K562 (cell line): ENCODE measurements around the gene WDR90. TPM values are rescaled to one million over a fixed set of nuclear protein-coding genes. Genes with fewer than 3 reads are reported as not detected.

Experiments
- DDX20 ChIP-seq: fragments of 450-650 bp; IDR thresholded peaks from 2 replicates; pipeline ENCODE4 v1.6.1; 2016; ENCODE audit warnings: missing genetic modification characterization, low read depth, mild to moderate bottlenecking, missing compliant biosample characterization, moderate library complexity
- DPF2 ChIP-seq: fragments of 450-650 bp; IDR thresholded peaks from 2 replicates; pipeline ENCODE4 v1.6.1; 2016
- RBBP5 ChIP-seq: fragments of 200-600 bp; sonication (generic); IDR thresholded peaks from 2 replicates; pipeline ENCODE4 v1.6.1; 2012; ENCODE audit warnings: borderline replicate concordance, mild to moderate bottlenecking, low read length, control low read depth, inconsistent platforms; ENCODE audit not compliant: insufficient read depth, poor library complexity, severe bottlenecking
- RBM22 ChIP-seq: fragments of 200-400 bp; formaldehyde crosslinking; IDR thresholded peaks from 2 replicates; pipeline ENCODE4 v1.6.1; 2018; ENCODE audit warnings: low read length, low read depth; ENCODE audit not compliant: poor library complexity, severe bottlenecking
- ZBTB17 ChIP-seq: fragments of 450-650 bp; formaldehyde crosslinking; IDR thresholded peaks from 2 replicates; pipeline ENCODE4 v1.4.0; 2020; ENCODE audit warnings: mild to moderate bottlenecking
- ZC3H8 ChIP-seq: fragments of 450-650 bp; IDR thresholded peaks from 2 replicates; pipeline ENCODE4 v1.6.1; 2017
- ZKSCAN3 ChIP-seq: fragments of 250-450 bp; sonication (Bioruptor Pico); IDR thresholded peaks from 2 replicates; pipeline ENCODE4 v1.4.0; 2020
- ZNF174 ChIP-seq: fragments of 250-450 bp; sonication (Bioruptor Pico); IDR thresholded peaks from 2 replicates; pipeline ENCODE4 v1.4.0; 2020; ENCODE audit warnings: mild to moderate bottlenecking
- ZNF76 ChIP-seq: fragments of 250-450 bp; sonication (Bioruptor Pico); IDR thresholded peaks from 2 replicates; pipeline ENCODE4 v1.4.0; 2020; ENCODE audit warnings: mild to moderate bottlenecking, moderate library complexity, borderline replicate concordance
- polyA plus RNA-seq, 8 experiments: library from polyadenylated mRNA; depleted of rRNA in 4 of 8; stranded (reverse) in 5 of 8; unstranded in 3 of 8; fragments of >200 nt; fragmentation: Nextera tagmentation in 2 of 8; fragmentation: Illumina TruSeq in 1 of 8; extraction: Ambion mirVana in 2 of 8; extraction: Trizol in 1 of 8; gene quantifications; 2 replicates each; pipeline versions ENCODE4 v1.2.1 to v1.2.3, GENCODE V29; 2011 to 2014; ENCODE audit warnings: inconsistent platforms in 1 of 8, missing spikeins in 1 of 8
- total RNA-seq, 7 experiments: library from RNA; depleted of rRNA in 6 of 7; stranded (reverse); fragments of >200 nt in 6 of 7; fragmentation: Illumina TruSeq in 2 of 7; extraction: Trizol in 2 of 7; gene quantifications; 2 replicates each; pipeline versions ENCODE4 v1.2.1 to v1.2.3, GENCODE V29; 2011 to 2021; ENCODE audit warnings: low replicate concordance in 1 of 7
- TF ChIP-seq, protein P1 (sequence below): fragments of 450-650 bp; IDR thresholded peaks from 2 replicates; pipeline ENCODE4 v1.6.1; 2014; ENCODE audit warnings: low read depth, mild to moderate bottlenecking, moderate library complexity, borderline replicate concordance
- TF ChIP-seq, protein P2 (sequence below): fragments of 450-650 bp; formaldehyde crosslinking; IDR thresholded peaks from 2 replicates; pipeline ENCODE4 v1.4.0; 2020; ENCODE audit warnings: mild to moderate bottlenecking
- TF ChIP-seq, protein P3 (sequence below): fragments of 450-650 bp; formaldehyde crosslinking; IDR thresholded peaks from 2 replicates; pipeline ENCODE4 v1.4.0; 2022; ENCODE audit warnings: missing genetic modification characterization
- TF ChIP-seq, protein P4 (sequence below): IDR thresholded peaks from 3 replicates; pipeline ENCODE4 v1.6.1; 2011; ENCODE audit warnings: borderline replicate concordance, mild to moderate bottlenecking, moderate library complexity; ENCODE audit not compliant: insufficient read length; ENCODE audit errors: extremely low read depth
- TF ChIP-seq, protein P5 (sequence below): fragments of 450-650 bp; formaldehyde crosslinking; IDR thresholded peaks from 2 replicates; pipeline ENCODE4 v1.4.0; 2022; ENCODE audit warnings: mild to moderate bottlenecking, moderate library complexity
- TF ChIP-seq, protein P6 (sequence below): IDR thresholded peaks from 2 replicates; pipeline ENCODE4 v1.6.1; 2011; ENCODE audit warnings: borderline replicate concordance, low read depth, mild to moderate bottlenecking, moderate library complexity, low read length; ENCODE audit not compliant: insufficient read depth, poor library complexity, severe bottlenecking

The WDR90 gene
- total and polyA plus RNA-seq, 9 of the 15 experiments (the other 6 are each of a cell fraction or from before 2014, with no cell fraction given), result 0.44 to 12.6 (median 3.3) TPM

DNA sequence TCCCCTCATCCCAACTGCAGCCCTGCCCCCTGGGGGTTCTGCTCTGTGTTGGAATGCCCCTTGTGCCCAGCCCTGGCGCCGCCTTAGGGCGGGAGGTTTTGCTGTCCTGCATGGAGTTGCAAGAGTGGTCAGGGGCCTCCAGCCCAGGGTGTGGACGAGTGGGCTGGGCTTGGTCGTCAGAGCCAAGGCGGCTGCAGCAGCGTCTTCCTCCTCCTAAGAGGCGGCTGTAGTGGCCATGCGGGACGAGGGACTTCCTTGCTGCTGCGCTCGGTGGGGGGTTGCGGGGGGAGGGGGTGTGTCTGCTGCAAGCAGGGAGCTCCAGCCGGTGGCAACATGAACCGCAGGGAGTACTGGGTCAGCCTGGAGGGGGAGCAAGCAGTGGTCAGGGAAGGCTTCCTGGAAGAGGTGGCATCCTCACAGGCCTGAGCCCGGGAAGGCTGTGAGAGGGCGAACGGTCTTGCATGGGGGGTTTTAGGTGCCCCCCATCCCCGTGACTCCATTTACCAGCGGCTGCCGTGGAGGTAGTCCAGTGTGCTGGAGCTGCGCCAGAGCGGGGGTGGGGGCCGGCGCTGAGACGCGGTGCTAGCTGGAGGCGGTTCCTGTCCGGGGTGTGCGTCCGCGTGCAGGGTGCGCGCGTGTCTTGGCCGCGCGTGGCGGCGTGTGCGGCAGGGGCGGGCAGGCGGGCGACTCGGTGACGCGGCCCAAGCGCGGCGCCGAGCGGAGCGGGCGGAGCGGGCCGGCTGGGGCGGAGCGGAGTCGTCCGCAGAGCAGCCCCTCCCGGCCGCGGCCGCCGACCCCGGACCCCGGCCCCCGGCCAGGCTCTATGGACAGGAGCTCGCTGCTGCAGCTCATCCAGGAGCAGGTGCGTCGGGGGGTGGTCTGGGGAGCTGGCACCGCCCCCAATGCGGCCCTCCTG is 26.1 kb downstream of the WDR90 start, which contains the start of gene RHBDL1 (continued):
- no peak for TF ChIP-seq ZKSCAN3
- TF ChIP-seq ZNF76 (CRISPR knock-in tag), result no peak
- peak; percentile 77 for TF ChIP-seq RBM22
- TF ChIP-seq, protein P1, sequence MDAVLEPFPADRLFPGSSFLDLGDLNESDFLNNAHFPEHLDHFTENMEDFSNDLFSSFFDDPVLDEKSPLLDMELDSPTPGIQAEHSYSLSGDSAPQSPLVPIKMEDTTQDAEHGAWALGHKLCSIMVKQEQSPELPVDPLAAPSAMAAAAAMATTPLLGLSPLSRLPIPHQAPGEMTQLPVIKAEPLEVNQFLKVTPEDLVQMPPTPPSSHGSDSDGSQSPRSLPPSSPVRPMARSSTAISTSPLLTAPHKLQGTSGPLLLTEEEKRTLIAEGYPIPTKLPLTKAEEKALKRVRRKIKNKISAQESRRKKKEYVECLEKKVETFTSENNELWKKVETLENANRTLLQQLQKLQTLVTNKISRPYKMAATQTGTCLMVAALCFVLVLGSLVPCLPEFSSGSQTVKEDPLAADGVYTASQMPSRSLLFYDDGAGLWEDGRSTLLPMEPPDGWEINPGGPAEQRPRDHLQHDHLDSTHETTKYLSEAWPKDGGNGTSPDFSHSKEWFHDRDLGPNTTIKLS, result peak; percentile 52; the same call in 1 of the 2 replicates
- TF ChIP-seq, protein P2, sequence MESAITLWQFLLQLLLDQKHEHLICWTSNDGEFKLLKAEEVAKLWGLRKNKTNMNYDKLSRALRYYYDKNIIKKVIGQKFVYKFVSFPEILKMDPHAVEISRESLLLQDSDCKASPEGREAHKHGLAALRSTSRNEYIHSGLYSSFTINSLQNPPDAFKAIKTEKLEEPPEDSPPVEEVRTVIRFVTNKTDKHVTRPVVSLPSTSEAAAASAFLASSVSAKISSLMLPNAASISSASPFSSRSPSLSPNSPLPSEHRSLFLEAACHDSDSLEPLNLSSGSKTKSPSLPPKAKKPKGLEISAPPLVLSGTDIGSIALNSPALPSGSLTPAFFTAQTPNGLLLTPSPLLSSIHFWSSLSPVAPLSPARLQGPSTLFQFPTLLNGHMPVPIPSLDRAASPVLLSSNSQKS (CRISPR knock-in tag), result no peak
- TF ChIP-seq, protein P3, sequence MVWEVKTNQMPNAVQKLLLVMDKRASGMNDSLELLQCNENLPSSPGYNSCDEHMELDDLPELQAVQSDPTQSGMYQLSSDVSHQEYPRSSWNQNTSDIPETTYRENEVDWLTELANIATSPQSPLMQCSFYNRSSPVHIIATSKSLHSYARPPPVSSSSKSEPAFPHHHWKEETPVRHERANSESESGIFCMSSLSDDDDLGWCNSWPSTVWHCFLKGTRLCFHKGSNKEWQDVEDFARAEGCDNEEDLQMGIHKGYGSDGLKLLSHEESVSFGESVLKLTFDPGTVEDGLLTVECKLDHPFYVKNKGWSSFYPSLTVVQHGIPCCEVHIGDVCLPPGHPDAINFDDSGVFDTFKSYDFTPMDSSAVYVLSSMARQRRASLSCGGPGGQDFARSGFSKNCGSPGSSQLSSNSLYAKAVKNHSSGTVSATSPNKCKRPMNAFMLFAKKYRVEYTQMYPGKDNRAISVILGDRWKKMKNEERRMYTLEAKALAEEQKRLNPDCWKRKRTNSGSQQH (CRISPR knock-in tag), result 0 out of 2 replicates have a peak, but pooled peaks have one; percentile 45
- TF ChIP-seq ZNF174 (CRISPR knock-in tag), result no peak
- 0 out of 2 replicates have a peak, but pooled peaks have one; percentile 53 for TF ChIP-seq ZBTB17 (CRISPR knock-in tag)
- TF ChIP-seq, protein P4, sequence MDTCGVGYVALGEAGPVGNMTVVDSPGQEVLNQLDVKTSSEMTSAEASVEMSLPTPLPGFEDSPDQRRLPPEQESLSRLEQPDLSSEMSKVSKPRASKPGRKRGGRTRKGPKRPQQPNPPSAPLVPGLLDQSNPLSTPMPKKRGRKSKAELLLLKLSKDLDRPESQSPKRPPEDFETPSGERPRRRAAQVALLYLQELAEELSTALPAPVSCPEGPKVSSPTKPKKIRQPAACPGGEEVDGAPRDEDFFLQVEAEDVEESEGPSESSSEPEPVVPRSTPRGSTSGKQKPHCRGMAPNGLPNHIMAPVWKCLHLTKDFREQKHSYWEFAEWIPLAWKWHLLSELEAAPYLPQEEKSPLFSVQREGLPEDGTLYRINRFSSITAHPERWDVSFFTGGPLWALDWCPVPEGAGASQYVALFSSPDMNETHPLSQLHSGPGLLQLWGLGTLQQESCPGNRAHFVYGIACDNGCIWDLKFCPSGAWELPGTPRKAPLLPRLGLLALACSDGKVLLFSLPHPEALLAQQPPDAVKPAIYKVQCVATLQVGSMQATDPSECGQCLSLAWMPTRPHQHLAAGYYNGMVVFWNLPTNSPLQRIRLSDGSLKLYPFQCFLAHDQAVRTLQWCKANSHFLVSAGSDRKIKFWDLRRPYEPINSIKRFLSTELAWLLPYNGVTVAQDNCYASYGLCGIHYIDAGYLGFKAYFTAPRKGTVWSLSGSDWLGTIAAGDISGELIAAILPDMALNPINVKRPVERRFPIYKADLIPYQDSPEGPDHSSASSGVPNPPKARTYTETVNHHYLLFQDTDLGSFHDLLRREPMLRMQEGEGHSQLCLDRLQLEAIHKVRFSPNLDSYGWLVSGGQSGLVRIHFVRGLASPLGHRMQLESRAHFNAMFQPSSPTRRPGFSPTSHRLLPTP, result peak; percentile 90
- peak; percentile 53 for TF ChIP-seq RBBP5
- TF ChIP-seq, protein P5, sequence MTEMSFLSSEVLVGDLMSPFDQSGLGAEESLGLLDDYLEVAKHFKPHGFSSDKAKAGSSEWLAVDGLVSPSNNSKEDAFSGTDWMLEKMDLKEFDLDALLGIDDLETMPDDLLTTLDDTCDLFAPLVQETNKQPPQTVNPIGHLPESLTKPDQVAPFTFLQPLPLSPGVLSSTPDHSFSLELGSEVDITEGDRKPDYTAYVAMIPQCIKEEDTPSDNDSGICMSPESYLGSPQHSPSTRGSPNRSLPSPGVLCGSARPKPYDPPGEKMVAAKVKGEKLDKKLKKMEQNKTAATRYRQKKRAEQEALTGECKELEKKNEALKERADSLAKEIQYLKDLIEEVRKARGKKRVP, result no peak
- no peak for TF ChIP-seq ZC3H8
- peak; percentile 65 for TF ChIP-seq DPF2
- no peak for TF ChIP-seq DDX20 (tag)
- TF ChIP-seq, protein P6, sequence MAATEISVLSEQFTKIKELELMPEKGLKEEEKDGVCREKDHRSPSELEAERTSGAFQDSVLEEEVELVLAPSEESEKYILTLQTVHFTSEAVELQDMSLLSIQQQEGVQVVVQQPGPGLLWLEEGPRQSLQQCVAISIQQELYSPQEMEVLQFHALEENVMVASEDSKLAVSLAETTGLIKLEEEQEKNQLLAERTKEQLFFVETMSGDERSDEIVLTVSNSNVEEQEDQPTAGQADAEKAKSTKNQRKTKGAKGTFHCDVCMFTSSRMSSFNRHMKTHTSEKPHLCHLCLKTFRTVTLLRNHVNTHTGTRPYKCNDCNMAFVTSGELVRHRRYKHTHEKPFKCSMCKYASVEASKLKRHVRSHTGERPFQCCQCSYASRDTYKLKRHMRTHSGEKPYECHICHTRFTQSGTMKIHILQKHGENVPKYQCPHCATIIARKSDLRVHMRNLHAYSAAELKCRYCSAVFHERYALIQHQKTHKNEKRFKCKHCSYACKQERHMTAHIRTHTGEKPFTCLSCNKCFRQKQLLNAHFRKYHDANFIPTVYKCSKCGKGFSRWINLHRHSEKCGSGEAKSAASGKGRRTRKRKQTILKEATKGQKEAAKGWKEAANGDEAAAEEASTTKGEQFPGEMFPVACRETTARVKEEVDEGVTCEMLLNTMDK, result peak; percentile 83
